Small intestine (tissue), 7 donors: ENCODE results near the gene STIM1. TPM values are rescaled to one million over a fixed set of nuclear protein-coding genes. Genes with fewer than 3 reads are reported as not detected.
A peak's percentile ranks its signal among the peaks of the same experiment; 100 is the strongest.

ENCODE experiments used
- DNase-seq, 2 donors: peaks; one replicate each; pipeline versions ENCODE4 v3.0.0 to v3.0.0-alpha.2; 2013
- FAIRE-seq: peaks from 2 replicates; lab custom pipeline; 2012; peaks lifted over from hg19 to GRCh38; lab: Jason Lieb, UNC
- H3K27ac ChIP-seq, 3 donors: one replicate each; pipeline ENCODE4 v1.5.1; 2013; ENCODE audit warnings: low read length in 2 of 3, mild to moderate bottlenecking in 2 of 3, control low read depth in 1 of 3, inconsistent platforms in 1 of 3, low read depth in 1 of 3, moderate library complexity in 1 of 3
- H3K27me3 ChIP-seq, 3 donors: one replicate each; pipeline ENCODE4 v1.6.1; 2013; ENCODE audit warnings: low read length in 3 of 3, inconsistent platforms in 1 of 3; ENCODE audit not compliant: control insufficient read depth in 3 of 3, insufficient read depth in 3 of 3
- H3K36me3 ChIP-seq, 3 donors: one replicate each; pipeline ENCODE4 v1.6.1; 2013; ENCODE audit warnings: low read length in 3 of 3, inconsistent platforms in 1 of 3, low read depth in 1 of 3, mild to moderate bottlenecking in 1 of 3, moderate library complexity in 1 of 3; ENCODE audit not compliant: control insufficient read depth in 3 of 3, insufficient read depth in 2 of 3
- H3K4me1 ChIP-seq, 3 donors: one replicate each; pipeline ENCODE4 v1.6.1; 2013; ENCODE audit warnings: low read length in 2 of 3, inconsistent platforms in 1 of 3, low read depth in 1 of 3, mild to moderate bottlenecking in 1 of 3, moderate library complexity in 1 of 3; ENCODE audit not compliant: control insufficient read depth in 3 of 3, insufficient read depth in 2 of 3
- H3K4me3 ChIP-seq, 3 donors: one replicate each; pipeline ENCODE4 v1.5.1; 2013; ENCODE audit warnings: low read length in 3 of 3, control low read depth in 1 of 3, inconsistent platforms in 1 of 3, low read depth in 1 of 3, mild to moderate bottlenecking in 1 of 3, moderate library complexity in 1 of 3
- H3K9me3 ChIP-seq, 2 donors: one replicate each; pipeline ENCODE4 v1.6.1; 2013; ENCODE audit warnings: low read depth in 1 of 2, low read length in 1 of 2; ENCODE audit not compliant: control insufficient read depth in 2 of 2, insufficient read depth in 1 of 2
- WGBS, 3 donors: extraction: QIAGEN DNeasy Blood & Tissue Kit; methylation state at CpG; one replicate each; pipeline ENCODE4 v1.1.7; 2013; 5-methylcytosine and 5-hydroxymethylcytosine counted together
- polyA plus RNA-seq, 4 donors: library from polyadenylated mRNA; stranded (reverse) in 3 of 4; unstranded in 1 of 4; fragments of 200-250 nt in 3 of 4; fragments of 120-200 nt in 1 of 4; gene quantifications; one replicate each; pipeline versions ENCODE4 v1.2.1 to v1.2.3, GENCODE V29; 2013
- donor health status: healthy with polysubstance abuse.
- donor health status: control.
- donor health status: control.
- donor health status: Bipolar disorder and iron deficiency.
- donor health status: healthy.

STIM1 gene
- polyA plus RNA-seq, 4 donors, result 5.6 to 27.9 (median 11.7) TPM

DNA sequence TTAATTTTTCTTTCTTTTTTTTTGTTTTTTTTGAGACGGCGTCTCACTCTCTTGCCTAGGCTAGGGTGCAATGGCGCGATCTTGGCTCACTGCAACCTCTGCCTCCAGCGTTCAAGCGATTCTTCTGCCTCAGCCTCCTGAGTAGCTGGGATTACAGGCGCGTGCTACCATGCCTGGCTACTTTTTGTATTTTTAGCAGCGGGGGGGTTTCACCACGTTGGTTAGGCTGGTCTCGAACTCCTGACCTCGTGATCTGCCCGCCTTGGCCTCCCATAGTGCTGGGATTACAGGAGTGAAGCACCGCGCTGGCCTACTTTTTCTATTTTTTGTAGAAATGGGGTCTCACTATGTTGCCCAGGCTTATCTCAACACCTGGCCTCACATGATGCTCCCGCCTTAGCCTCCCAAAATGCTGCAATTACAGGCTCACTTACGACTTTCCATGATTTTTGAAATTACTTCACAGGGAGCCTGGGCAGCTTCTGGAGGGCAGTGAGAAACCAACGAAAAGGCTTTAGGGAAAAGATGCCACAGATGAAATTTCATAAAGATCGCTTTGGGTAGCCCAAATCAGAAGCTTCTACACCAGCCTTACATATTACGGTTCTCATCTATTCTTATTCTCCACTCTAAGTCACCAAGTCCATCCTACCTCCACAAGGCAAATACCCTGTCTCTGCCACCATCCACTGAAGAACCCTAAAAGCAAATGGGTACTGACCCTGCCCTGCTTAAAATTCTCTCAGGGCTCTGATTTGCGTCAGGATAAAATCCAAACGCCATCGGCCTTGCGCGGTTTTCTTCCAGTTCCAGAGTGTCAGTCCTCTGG, 238.3 kb downstream of the STIM1 start:
- H3K9me3 ChIP-seq, result no peaks in the 10 kb centered on the region
- FAIRE-seq, result no peak
- H3K27me3 ChIP-seq, result no peaks in the 10 kb centered on the region
- DNase-seq, result no peak
- WGBS, 3 donors, result 67 to 71% (median 70%) methylated on average over 25 of the region's 25 CpGs
- peak overlapping the region; percentile 60 to 84 (median 76) for H3K4me3 ChIP-seq
- H3K27ac ChIP-seq, result peak overlapping the region; percentile 60 to 94 (median 93)
- peaks cover 0 to 9% (median 0%) of the 10 kb centered on the region in 3 donors for H3K36me3 ChIP-seq
- H3K4me1 ChIP-seq, result peaks cover 3 to 9% (median 4%) of the 10 kb centered on the region in 3 donors

DNA sequence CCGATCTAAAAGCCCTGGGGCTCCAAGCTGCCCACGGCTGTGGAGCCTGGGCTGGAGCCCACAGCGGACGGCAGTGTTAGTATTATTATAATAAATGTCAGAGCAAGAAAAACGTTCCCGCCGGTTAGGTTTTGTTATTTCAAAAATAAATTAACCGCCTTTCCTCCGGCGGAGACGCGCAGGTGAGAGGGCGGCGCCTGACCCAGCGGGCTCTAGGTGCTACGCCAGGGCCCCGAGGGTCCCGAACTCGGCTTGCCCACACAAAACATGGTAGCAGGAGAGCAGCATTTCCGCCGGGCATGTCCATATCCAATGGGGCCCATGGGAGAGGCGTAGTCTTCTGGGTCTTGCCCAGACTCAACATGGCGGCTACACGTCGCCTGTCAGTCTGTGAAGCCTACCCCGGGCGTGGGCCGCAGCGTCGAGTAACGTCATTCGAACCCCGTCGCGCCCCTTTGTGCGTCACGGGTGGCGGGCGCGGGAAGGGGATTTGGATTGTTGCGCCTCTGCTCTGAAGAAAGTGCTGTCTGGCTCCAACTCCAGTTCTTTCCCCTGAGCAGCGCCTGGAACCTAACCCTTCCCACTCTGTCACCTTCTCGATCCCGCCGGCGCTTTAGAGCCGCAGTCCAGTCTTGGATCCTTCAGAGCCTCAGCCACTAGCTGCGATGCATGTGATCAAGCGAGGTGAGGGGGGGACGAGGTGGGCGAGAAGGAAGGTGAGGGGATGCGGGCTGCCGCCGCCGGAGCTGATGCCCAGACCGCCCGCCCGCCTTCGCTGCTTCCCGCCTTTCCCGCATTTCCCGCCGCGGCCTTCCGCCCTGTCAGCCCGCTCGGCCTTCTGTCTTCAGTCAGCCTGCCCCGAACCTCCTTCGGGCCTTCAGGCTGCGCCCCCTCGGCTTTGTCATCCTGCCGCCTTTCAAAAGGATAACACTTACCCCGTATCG, 239.2 kb downstream of the STIM1 start, which contains the start of gene RRM1:
TSS of gene RRM1 (plus strand) at position 452 of the 944 bp plus-strand sequence. CDS start at position 666, 214 bp downstream.
- FAIRE-seq, result no peak

DNA sequence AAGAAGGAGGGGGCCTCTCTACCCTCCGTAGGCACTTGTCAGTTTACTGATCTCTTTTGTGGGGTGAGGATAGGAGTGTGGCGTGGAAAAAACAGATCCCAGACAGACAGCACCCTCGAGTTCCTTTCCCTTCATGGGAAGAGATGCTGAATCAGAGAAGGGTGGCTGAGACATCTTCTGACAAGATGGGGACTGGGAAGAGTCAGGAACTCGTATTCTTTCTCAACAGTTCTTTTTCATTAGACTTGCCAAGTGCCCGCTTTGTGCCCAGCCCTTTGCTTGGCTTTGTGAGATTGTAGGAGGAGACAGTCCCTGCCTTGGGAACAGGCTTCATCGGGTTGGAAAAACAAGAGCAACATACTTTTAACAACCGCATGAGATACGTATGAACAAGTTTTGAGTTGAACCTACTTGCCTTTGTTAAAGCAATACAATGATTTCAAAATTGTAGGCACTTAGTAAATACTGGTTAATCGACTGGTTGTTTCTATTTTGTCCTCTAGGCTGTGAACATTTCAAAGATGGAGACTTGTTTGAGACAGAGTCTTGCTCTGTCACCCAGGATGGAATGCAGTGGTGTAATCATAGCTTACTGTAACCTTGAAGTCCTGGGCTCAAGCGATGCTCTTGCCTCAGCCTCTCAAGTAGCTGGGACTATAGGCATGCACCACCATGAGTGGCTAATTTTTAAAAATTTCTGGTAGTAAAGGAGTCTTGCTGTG, 240.2 kb downstream of the STIM1 start:
- H3K27ac ChIP-seq, result peak overlapping the region in 2 of 3 donors; percentile 93 to 94
- DNase-seq, result peak; percentile 10 to 15
- FAIRE-seq, result no peak
- no peaks in the 10 kb centered on the region for H3K27me3 ChIP-seq
- H3K4me1 ChIP-seq, result peaks cover 3 to 9% (median 6%) of the 10 kb centered on the region in 3 donors
- 10 to 17% (median 11%) methylated on average over 10 of the region's 10 CpGs for WGBS, 3 donors
- no peaks in the 10 kb centered on the region for H3K9me3 ChIP-seq
- peak overlapping the region in 2 of 3 donors; percentile 76 to 84 for H3K4me3 ChIP-seq
- peaks cover 0 to 8% (median 0%) of the 10 kb centered on the region in 3 donors for H3K36me3 ChIP-seq

More for the DNA sequence above, 239.2 kb downstream of the STIM1 start, which contains the start of gene RRM1:
- H3K4me1 ChIP-seq, result peaks cover 3 to 9% (median 4%) of the 10 kb centered on the region in 3 donors
- no peaks in the 10 kb centered on the region for H3K9me3 ChIP-seq
- H3K4me3 ChIP-seq, result peak within 1 kb of the TSS; percentile 60 to 84 (median 76)
- peak within 1 kb of the TSS; percentile 60 to 94 (median 93) for H3K27ac ChIP-seq
- 0% methylated on average over 64 to 74 of the region's 74 CpGs for WGBS, 3 donors
- no peaks in the 10 kb centered on the region for H3K27me3 ChIP-seq
- DNase-seq, result peak; percentile 92 to 97
- H3K36me3 ChIP-seq, result peaks cover 0 to 8% (median 0%) of the 10 kb centered on the region in 3 donors

DNA sequence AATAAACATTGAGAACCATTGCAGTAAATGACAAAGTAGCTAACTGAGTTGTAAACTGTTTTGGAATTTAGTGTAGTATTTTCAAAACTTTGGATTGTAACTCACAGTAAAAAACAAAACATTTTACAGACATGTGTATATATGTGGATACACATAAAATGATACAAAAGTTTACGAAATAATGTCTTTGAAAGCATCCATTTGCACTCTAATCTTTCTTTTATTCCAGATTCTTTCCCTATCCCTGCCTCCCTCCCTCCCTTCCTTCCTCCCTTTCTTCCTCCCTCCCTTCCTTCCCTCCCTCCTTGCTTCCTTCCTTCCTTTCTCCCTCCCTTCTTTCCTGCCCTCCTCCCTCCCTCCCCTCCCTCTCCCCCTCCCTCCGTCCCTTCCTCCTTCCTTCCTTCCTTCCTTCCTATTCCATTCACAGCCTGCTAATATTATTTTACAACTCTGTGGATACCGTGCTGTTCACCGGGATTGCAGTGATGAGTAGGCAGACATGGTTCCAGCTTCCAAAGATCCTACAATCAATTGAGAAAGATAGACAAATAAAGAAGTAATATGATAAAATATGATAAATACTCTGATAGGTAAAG, 242.7 kb downstream of the STIM1 start:
- no peaks in the 10 kb centered on the region for H3K9me3 ChIP-seq
- H3K36me3 ChIP-seq, result no peaks in the 10 kb centered on the region
- H3K27me3 ChIP-seq, result no peaks in the 10 kb centered on the region
- 50 to 62% (median 61%) methylated on average over 4 of the region's 4 CpGs for WGBS, 3 donors
- peaks cover 3 to 9% (median 6%) of the 10 kb centered on the region in 3 donors for H3K4me1 ChIP-seq
- FAIRE-seq (no peak), DNase-seq (no peak)
- H3K4me3 ChIP-seq, result no peak overlapping the region
- H3K27ac ChIP-seq, result no peak overlapping the region

DNA sequence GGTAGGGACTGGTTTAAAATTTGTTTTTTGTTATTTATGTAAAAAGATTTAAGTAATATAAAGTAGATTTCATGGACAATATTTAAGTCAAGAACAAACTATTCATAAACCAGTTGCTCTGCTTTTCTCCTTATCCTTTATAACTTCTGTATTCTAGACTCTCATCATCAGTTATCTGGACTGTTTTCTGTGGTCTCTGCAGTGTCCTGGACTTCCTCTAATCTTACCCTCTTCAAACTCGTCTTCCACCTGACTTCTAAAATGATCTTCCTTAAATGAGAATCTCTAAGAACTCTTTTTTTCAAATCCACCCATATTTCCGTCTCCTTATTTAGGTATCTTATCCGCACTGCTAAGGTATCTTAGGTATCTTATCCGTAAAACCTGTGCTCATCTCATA, 247.2 kb downstream of the STIM1 start:
- no peak overlapping the region for H3K4me3 ChIP-seq
- H3K9me3 ChIP-seq, result no peaks in the 10 kb centered on the region
- 92 to 96% (median 96%) methylated on average over 4 of the region's 4 CpGs for WGBS, 3 donors
- no peaks in the 10 kb centered on the region for H3K27me3 ChIP-seq
- H3K27ac ChIP-seq, result no peak overlapping the region
- H3K4me1 ChIP-seq, result peaks cover 0 to 2% (median 0%) of the 10 kb centered on the region in 3 donors
- no peak for DNase-seq
- FAIRE-seq, result no peak
- peaks cover 0 to 23% (median 6%) of the 10 kb centered on the region in 3 donors for H3K36me3 ChIP-seq

DNA sequence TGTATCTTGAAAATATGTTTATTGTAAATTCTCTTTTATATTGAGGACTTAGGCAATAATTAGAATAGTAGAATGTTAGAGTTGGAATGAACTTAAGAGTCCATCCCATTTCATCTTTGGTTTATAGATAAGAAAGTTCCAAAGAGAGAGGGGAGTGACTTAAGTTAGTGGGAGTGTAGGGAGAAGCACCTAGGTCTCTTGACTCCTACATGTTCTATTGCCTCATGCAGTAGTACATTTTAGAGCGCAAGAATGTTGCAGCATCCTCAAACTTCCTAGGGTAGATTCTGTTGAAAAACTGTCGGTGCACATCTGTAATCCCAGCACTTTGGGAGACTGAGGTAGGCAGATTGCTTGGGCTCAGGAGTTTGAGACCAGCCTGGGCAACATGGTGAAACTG, 247.8 kb downstream of the STIM1 start:
- peaks cover 0 to 2% (median 0%) of the 10 kb centered on the region in 3 donors for H3K4me1 ChIP-seq
- no peak overlapping the region for H3K27ac ChIP-seq
- DNase-seq (no peak), FAIRE-seq (no peak)
- 97 to 100% (median 98%) methylated on average over 2 of the region's 2 CpGs for WGBS, 3 donors
- H3K27me3 ChIP-seq, result no peaks in the 10 kb centered on the region
- no peaks in the 10 kb centered on the region for H3K9me3 ChIP-seq
- peaks cover 0 to 25% (median 6%) of the 10 kb centered on the region in 3 donors for H3K36me3 ChIP-seq
- H3K4me3 ChIP-seq, result no peak overlapping the region

DNA sequence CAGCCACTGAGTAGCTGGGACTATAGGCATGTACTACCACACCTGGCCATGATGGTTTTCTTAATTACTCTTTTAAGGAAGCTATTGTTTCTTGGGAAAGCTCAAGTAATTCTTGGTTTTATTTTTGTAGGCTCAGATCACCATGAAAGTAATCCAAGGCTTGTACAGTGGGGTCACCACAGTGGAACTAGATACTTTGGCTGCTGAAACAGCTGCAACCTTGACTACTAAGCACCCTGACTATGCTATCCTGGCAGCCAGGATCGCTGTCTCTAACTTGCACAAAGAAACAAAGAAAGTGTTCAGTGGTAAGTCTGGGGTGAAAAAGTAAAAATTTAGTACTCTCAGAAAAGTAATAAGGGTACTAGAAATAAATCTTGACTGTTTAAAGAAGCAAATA, 250.5 kb downstream of the STIM1 start:
- Histone ChIP-seq H3K27me3 (no peaks in the 10 kb centered on the region), H3K27ac (no peak overlapping the region), H3K4me3 (no peak overlapping the region), H3K36me3 (peaks cover 0 to 33% (median 10%) of the 10 kb centered on the region in 3 donors), H3K4me1 (no peaks in the 10 kb centered on the region), H3K9me3 (no peaks in the 10 kb centered on the region)
- FAIRE-seq, result no peak
- 96 to 98% (median 96%) methylated on average over 1 of the region's 1 CpG for WGBS, 3 donors
- no peak for DNase-seq
